DMS53 treated with DMSO at 0.1 percent for 48 hours (cell line): Measurements from ENCODE around the gene BRMS1.
"Not testable (repeated sequence)": the region's sequence is repeated elsewhere in the genome, so short reads cannot be mapped to it uniquely, and the experiment has no call there.

ENCODE experiments used
- DNase-seq: peaks from one replicate; lab custom pipeline; 2025; ENCODE audit not compliant: unreplicated experiment; lab: John Stamatoyannopoulos, UW

Gene BRMS1

DNA sequence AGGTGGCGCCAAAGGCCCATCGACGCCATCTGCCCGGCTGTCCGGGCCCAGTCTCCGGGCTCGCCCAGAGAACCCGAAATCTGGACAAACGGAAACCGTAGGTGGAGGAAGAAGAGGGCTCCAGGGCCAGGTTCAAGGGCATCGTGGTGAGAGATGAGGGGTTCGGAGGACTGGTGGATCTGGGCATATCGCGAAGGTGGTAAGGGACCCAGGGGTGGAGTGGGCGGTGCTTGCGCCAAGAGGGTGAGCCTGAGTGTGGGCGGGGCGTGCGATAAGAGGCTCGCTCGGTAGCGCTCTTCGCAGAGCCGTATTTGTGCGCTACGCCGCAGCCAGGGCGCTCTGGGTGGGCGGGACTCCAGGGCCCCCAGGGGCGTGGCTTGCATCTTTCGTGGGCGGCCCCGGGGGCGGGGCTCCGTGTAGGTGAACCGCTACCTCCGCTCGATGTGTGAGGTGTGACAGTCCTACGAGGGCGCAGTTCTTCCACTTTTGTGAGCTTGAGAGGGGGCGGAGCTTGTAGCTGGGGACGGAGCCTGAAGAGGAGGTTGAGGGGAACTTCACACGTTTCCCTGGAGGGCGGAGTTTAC is 32.8 kb downstream of the BRMS1 start:
- peak; percentile 99 for DNase-seq

DNA sequence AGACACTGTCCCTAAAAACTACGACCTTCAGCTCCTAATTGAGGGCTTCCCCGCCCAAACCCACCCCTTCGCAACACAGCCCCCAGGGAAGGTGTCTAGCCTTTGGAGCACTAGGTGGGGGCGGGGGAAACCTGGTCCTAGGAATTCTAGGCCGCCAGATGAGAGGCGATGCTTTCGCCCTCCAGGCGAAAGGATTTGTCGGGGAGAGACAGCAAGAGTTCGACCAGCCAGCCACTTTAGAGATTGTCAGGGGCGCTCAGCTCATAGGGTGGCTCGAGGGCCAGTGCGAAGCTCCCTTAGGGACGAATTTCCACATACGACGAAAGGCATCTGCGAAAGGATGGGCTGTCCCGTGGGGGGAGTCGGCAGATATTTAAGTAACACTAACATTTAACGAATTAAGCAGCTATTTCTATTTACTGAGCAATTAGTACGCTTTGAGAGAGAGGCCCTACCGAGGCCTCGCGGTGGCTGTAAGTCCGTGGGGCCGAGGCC is 33.4 kb downstream of the BRMS1 start:
- DNase-seq, result no peak

DNA sequence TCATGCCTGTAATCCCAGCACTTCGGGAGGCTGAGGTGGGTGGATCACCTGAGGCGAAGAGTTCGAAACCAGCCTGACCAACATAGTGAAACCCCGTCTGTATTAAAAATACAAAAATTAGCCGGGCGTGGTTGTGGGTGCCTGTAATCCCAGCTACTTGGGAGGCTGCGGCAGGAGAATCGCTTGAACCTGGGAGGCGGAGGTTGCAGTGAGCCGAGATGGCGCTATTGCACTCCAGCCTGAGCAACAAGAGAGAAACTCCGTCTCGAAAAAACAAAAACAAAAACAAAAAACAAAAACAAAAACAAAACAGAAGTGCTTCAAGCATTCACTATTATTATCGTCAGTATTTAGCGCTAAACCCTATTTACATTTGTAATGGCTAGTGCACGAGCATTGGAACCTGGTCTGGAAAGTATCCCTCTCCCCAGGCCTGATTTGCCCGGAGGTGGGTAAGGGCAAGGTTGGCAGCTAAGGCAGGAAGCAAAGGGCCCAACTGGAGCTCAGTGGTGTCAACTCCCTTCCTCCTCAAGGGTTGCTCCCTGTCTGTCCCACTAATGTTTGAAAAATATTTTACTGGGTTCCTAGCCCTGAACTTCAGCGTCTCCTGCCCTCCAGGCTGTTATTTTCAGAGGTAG is 34.0 kb downstream of the BRMS1 start:
- DNase-seq, result not testable (repeated sequence)

DNA sequence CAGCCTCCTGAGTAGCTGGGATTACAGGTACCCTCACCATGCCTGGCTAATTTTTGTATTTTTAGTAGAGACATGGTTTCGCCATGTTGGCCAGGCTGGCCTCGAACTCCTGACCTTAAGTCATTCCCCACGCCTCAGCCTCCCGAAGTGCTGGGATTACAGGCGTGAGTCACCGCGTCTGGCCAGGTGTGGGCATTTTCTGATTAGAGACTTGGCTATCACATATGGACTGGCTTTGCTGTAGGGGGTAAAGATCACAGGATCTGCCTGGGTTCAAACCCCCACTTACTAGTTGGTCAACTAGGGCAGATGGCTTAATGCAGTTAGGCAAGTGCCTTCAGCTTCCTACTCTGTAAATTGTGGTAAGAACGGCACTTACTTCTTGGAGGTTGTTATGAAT is 34.6 kb downstream of the BRMS1 start:
- DNase-seq, result no peak

DNA sequence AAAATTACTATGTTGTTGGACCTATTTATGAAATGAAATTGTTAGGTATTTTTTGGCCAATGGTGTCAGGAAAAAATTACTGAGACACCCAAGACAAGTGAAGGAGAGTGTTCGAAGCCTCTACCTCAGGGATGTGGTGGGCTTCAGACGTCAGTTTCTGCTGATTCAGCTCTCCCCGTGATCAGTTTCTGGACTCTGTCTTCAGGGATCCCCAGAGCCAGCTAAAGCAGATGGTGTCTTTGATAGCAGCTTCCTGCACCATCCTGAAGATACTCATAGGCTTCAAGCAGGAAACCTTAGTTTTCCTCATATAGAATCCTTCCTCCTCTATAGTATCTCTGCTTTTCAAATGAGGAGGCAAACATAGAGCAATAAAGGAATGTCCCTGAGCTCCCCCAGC is 35.4 kb downstream of the BRMS1 start:
- DNase-seq, result no peak

DNA sequence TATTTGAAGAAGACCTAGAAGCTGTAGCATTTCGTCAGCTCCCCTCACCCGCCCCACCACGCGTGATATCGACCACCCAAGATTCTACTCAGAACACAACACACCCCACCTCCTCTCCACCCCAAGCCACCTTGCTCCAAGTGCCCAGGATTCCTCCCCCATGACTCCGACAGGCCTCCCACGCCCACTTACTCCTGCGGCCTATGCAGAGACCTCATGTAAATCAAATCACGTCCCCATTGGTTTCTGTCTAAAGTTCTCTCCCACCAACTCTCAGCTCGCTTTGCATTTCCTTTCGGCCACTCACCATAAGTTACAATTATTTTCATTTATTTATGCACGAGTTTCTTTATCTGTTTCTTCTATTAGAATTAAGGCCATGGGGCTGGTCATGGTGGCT is 42.2 kb downstream of the BRMS1 start:
- no peak for DNase-seq

DNA sequence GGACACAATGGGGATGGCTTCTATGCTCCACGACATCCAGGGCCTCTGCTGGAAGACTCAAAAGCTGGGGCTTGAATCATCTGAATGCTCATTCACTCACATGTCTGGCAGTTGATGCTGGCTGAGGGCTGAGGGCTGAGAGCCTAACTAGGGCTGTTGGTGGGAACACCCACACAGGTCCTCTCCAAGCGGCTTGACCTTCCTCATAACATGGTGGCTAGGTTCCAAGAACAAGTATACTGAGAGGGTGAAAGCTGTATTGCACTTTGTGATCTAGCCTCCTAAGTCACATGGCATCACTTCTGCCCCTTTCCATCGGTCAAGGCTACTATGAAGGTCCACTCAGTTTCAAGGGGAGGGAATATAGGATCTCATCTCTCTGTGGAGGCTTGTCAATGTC is 45.7 kb downstream of the BRMS1 start:
- no peak for DNase-seq

DNA sequence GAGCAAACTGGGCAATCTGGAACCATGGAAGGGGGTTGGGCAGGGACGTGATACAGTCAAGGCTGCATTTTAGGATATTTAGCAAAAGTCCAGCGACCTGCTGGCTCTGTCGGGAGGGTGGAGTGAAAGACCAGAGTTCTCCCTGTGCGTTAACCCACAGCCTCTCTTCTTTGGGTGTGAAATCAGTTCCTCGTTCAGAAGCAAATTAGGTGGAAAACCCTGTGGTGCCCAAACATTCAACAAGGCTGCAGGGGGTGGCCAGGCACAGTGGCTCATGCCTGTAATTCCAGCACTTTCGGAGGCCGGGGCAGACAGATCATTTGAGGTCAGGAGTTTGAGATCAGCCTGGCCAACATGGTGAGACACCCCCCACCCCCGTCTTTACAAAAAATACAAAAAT is 47.3 kb downstream of the BRMS1 start:
- DNase-seq, result no peak

DNA sequence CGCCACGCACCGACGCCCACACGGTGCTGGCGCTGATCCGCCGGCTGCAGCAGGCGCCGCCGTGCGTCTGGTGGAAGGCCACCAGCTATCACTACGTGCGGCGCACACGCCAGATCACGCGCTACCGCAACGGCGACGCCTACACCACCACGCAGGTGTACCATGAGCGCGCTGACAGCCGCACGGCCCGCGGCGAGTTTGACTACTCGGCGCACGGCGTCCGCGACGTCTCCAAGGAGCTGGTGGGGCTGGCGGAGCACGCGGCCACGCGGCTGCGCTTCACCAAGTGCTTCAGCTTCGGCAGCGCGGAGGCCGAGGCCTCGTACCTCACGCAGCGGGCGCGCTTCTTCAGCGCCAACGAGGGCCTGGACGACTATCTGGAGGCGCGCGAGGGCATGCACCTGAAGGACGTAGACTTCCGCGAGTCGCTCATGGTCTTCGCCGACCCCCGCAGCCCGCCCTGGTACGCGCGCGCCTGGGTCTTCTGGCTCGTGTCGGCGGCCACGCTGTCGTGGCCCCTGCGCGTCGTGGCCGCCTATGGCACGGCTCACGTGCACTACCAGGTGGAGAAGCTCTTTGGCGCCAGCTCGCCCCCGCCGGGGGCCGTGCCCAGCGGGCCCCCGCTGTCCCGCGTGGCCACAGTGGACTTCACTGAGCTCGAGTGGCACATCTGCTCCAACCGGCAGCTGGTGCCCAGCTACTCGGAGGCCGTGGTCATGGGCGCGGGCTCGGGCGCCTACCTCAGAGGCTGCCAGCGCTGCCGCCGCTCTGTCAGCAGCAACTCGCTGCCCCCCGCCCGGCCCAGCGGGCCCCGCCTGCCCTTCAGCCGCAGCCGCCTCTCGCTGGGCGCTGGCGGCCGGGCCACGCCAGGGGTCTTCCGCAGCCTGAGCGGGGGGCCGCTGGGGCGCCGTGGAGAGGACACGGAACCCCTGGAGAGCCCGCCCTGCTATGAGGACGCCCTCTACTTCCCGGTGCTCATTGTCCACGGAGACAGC is 50.0 kb downstream of the BRMS1 start:
- no peak for DNase-seq

DNA sequence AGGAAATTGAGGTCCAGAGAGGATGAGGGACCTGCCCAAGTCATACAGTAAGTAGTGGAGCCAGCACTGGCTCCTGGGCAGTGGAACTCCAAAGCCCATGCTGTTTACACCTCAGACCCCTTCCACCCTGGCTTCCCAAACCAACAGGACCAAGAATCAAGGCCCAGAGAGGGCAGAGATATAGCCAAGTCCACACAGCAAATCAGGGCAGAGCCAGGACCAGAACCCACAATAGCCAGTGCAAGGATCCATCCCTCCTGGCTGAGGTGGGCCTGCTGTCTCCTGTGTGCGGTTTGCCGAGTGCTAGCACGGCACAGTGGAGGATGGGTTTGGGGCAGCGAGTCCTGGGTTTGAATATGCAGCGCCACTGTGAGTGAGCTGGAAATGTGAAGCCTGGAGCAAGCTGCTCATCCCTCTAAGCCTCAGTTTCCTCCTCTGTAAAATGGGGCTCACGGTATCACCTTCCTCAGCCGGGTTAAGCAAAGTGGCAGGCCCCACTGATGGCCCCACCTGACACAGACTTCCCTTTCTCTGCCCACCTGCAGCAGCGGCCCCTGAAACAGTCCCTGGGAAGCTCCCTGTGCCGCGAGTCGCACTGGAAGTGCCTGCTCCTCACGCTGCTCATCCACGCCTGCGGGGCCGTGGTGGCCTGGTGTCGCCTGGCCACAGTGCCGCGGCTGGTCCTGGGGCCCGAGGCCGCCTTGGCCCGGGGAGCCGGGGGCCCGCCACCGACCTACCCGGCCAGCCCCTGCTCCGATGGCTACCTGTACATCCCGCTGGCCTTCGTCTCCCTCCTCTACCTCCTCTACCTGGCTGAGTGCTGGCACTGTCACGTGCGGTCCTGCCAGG is 50.9 kb downstream of the BRMS1 start:
- no peak for DNase-seq

DNA sequence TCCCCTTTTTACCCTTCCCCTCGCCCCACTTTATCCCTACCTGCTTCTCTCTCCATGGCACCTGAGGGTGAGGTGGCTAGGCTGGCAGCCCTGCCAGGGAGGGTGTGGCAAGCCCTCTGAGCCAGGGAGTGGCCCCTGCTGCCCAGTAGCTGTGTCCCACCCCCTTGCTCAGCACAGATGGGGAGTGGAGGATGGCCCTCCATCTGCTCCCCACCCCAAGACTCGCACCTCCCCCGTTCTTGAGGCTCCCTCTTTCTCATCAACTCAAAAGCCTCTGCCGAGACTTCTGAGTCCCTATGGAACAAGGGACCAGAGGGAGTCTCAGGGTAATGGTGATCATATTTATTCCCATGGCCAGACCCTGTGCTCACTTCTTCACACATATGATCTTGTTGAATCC is 51.6 kb downstream of the BRMS1 start:
- no peak for DNase-seq

DNA sequence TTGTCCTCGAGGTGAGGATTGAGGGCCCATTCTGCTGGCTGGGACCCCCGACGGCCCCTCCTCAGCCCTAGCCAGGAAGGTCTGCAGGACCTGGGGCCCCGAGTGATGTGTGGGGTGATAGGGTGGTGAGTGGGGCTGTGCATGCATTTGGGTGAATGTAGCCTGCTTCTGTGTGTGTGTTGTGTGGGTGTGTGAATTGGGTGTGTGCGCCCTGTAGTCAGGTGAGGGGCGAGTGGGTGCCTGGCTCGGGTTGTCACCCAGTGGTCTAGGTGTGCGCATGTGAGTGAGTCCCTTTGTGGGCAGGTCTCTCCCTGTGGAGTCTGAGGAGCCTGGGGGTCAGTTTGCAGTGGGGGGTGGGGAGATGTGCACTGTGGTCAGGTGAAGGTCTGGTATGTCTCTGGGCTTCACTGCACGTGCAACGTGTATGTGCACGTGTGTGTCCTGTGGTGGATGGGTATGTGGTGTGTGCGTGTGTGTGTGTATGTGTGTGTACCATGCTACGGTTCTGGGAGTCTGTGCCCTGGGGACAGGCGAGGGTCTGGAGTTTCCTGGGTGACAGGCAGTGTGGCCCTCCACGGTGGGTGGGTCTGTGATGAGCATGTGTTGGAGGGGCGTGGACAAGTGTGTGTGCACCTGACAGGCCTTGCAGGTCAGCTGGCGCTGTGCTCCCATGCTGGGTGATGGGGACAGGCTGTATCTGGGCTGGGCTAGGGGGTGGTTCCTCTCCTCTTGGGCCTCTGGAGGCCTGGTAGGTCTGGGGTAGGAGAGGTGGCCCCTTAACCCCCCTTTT is 52.2 kb downstream of the BRMS1 start:
- DNase-seq, result no peak

DNA sequence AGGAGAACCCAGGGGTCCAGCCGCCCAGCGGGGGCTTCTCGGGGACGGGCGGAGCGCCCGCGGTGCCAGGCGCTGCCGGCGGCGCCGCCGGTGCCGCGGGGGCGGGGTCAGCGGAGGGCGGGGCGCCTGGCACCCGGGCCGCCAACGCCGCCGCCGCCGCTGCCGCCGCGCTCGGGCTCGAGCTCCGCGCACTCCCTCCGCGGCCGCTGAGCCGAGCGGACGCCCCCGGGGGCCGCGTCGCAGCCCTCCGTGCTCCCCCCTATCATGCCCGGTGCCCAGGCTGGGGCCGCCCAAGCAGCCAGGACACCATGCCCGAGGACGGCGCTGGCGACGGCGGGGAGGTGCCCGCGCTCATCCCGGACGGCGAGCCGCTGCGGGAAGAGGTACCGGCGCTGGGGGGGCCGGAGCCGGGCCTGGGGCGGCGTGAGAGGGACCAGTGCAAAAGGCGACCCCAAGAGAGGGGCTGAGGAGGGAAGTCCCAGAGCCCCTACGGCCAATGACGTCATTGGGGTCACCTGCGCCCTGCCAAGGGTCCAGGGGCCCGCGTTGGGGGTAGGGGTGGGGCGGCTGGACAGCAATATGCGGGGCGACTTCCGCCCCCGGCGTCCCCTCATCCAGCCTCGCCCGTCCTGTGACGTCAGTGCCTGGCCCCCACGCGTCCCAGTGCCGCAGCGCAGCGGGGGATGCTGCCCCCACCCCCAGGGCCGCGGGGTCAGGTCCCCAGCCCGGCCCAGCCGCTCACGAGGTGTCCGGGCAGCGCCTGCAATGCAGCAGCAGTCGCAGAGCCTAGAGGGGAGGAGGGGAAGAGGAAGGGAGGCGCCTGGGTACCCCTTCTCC is 53.0 kb downstream of the BRMS1 start, which contains the start of gene TMEM151A:
Gene TMEM151A (plus strand): TSS at position 189 of the 837 bp plus-strand sequence. CDS start 120 bp downstream, at position 309.
- peak; percentile 16 for DNase-seq

DNA sequence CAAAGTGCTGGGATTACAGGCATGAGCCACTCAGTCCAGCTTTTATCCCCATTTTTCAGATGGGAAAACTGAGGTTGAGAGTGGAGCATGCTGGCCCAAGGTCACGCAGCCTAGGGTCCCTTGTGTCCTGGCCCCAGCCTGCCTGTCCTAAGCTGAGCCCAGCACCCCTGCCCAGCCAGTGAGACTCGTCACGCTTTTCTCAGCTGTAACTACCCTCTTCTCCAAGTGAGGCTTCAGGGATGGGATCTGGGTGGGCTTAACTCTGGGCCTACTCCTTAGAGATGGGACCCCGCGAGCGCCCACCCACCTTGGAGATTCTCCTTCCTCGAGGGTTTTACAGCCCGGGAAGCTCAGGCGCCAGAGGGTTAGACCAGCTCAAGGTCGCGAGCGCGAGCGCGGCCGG is 53.6 kb downstream of the BRMS1 start:
- no peak for DNase-seq

DNA sequence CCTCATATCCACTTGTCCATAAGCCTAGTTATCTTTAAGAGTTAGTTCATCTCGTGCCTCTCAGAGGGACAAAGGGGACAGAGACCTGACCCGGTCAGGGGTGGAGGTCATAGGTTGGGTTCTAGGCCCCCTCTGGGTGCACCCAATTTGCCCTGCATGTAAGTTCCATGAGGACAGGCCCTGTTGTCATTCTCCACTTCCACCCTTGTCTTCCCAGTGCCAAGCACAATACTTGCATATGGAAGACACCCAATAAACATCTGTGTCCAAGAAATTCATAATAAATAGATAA is 54.6 kb downstream of the BRMS1 start:
- no peak for DNase-seq

DNA sequence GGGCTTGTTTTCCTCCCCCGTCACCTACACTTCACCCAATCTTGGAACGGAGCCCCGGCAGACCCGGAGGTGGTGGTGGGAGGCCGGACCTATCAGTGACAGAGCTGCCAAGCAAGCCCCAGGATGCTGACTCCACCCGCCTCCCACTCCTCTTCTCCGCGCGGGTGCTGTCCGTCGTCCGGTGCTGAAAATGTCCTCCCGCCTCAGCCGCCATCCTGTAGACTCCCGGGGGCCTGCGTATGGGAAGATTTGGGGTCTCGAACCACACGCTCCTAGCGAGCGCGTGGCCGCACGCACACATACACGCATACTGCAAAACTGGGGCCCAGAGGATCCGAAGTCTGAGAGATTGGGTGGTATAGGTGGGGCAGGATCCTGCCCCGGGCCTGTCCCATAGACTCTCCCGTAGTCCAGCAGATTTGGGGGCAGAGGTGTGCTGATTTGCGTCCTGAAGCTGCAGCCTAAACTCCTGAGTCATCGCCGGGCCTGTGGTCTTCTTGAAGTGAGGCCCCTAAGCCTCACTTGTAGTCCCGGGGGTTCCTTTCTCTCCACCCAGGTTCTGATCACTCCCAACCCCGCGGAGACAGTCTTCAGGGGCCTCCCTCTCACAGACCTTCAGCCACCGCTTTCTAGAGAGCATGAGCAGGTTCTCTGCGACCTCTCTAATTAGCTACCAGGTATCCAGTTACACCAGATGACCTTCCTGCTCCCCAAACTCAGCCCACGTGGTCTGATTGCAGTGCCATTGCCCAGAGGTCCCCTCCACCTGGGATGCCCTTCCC is 55.2 kb downstream of the BRMS1 start:
- DNase-seq, result peak; percentile 92

DNA sequence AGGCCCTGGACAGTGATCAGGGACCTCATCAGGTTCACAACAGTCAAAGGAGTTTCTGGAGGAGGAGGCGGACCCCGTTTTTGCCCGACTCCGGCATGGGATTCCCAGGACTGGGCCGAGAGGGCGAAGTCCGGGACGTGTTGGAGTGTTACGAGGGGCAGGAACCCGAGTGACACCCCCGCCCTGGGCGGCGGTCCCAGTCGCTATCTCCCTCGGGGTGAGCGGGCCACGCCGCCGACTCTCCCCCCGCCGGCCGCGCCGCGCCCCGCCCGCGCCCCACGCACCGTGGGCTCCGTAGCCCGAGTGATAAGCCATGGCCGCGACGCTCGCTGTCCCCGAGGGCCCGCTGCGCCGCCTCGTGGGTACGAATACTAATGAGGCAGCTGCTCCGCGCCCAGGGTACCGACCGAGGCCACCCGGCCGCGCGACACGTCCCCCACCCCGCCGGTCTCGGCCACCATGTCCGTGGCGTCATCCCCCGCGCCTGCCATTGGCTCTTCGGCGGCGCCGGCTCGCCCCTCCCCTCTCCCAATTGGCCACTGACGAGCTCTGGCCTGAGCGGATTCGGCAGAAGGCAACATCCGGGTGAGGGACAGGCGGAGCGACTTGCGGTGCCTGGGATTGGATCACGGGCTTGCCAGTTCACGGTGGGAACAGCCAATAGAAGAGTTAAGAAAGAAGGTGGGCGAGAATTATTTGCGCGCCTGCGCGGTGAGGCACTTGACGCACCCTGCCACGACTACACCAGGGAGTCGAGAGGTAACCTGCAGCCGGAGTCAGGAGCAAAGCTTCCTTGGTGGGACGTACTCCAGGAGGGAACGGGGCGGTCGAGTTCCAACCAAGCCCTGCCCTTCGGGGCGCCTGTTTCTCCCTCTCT is 56.0 kb downstream of the BRMS1 start, which contains the start of gene YIF1A:
Gene YIF1A (minus strand): TSS at position 473 of the 877 bp plus-strand sequence. CDS start 158 bp downstream, at position 315.
- peak; percentile 100 for DNase-seq
